ENCODE data around the gene CRYBB1.

CRYBB1 gene

DNA sequence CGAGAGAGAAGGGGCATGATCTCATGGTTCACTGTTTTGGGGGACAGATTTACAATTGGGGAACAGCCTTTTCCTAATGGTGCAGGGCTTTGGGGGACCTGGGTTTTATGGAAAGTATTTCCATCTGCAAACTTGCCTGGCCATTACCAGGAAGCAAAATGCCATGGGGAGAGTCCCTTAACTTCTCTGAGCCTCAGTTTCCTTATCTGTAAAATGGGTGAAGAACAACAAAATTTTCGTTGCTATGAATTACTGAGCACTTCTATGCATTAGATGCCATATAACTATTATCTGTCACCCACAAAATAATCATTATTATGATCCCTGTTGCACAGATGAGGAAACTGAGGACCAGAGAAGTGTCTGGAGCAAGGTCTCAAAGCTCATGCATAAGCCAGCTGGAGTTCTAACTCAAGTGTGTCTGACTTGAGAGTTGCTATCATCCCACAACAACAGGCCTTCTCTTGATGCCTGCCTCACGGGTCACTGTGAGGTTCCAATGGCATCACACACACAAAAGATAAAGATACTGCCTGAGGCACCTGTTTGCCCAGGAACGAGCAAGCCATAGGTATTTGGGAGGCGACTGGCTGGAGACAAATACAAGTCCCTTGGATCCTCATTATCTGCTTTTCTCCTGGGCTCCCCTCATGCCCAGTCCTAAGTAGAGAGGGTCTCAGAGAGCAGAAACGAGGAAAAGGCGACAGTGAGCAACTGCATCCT lies 43.7 kb downstream of the CRYBB1 start (continued):
- TF ChIP-seq TSHZ2 (CRISPR knock-in tag; IDR thresholded peaks at IDR 0.05) (no peak), ZFP3 (CRISPR knock-in tag; IDR thresholded peaks at IDR 0.05) (no peak), TCF4 (CRISPR knock-in tag; IDR thresholded peaks at IDR 0.05; ENCODE audit: borderline replicate concordance) (no peak)

DNA sequence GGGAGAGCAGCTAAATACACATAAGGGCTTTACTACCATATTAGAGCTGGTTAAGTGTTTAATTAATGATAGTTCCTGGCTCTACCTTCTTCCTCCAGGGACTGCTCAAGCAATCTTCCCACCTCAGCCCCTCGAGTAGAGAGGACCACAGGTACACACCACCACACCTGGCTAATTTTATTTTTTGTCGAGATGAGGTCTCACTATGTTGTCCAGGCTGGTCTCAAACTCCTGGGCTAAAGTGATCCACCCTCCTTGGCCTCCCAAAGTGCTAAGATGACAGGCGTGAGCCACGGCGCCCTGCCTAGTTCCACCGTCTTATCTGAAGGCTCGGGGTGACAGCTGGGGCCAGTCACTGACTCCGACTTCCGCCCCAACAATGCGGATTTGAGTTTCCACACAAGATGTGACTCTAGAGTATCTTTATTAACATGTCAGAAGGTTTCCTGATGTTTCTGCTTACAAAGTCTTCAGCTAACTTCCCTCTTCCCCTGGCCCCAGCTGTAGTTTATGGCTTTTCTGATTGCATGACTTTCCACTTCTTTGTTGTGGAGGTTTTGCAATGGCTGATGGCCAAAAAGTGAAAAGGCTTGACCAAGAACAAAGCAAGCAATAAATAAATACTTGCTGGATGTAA lies 44.7 kb downstream of the CRYBB1 start:
- TF ChIP-seq ZC3H10 (CRISPR knock-in tag; IDR thresholded peaks at IDR 0.05), result no peak
- no peak for TF ChIP-seq PPARA (CRISPR knock-in tag; IDR thresholded peaks at IDR 0.05; ENCODE audit: borderline replicate concordance)
- TF ChIP-seq GLIS3 (CRISPR knock-in tag; IDR thresholded peaks at IDR 0.05), result no peak
- ATAC-seq, result no peak

GRCh38 chr22:26570864-26571525 lies 46.8 kb downstream of the CRYBB1 start:
- ATAC-seq, result no peak
- no peak for TF ChIP-seq CSDC2 (CRISPR knock-in tag; IDR thresholded peaks at IDR 0.05)
- no peak for TF ChIP-seq TOX (CRISPR knock-in tag; IDR thresholded peaks at IDR 0.05; ENCODE audit: borderline replicate concordance)
- no peak for TF ChIP-seq PPARA (CRISPR knock-in tag; IDR thresholded peaks at IDR 0.05; ENCODE audit: borderline replicate concordance)
- TF ChIP-seq TSHZ2 (CRISPR knock-in tag; IDR thresholded peaks at IDR 0.05), result no peak
- TF ChIP-seq ZC3H10 (CRISPR knock-in tag; IDR thresholded peaks at IDR 0.05), result no peak
- no peak for TF ChIP-seq POU6F1 (CRISPR knock-in tag; IDR thresholded peaks at IDR 0.05; ENCODE audit: borderline replicate concordance, low read depth)
- TF ChIP-seq ZFP3 (CRISPR knock-in tag; IDR thresholded peaks at IDR 0.05), result no peak
- TF ChIP-seq TCF4 (CRISPR knock-in tag; IDR thresholded peaks at IDR 0.05; ENCODE audit: borderline replicate concordance), result no peak
- no peak for TF ChIP-seq RARB (CRISPR knock-in tag; IDR thresholded peaks at IDR 0.05)
- TF ChIP-seq ZNF565 (CRISPR knock-in tag; conservative IDR thresholded peaks at IDR 0.05; ENCODE audit: low read depth), result no peak
- no peak for TF ChIP-seq ZNF70 (CRISPR knock-in tag; IDR thresholded peaks at IDR 0.05)
- TF ChIP-seq CREB5 (CRISPR knock-in tag; IDR thresholded peaks at IDR 0.05; ENCODE audit: low read depth), result no peak
- TF ChIP-seq ARNTL (CRISPR knock-in tag; IDR thresholded peaks at IDR 0.05; ENCODE audit: borderline replicate concordance, low read depth), result no peak
- no peak for TF ChIP-seq ZNF8 (CRISPR knock-in tag; IDR thresholded peaks at IDR 0.05)
- no peak for TF ChIP-seq ESRRG (CRISPR knock-in tag; IDR thresholded peaks at IDR 0.05)

DNA sequence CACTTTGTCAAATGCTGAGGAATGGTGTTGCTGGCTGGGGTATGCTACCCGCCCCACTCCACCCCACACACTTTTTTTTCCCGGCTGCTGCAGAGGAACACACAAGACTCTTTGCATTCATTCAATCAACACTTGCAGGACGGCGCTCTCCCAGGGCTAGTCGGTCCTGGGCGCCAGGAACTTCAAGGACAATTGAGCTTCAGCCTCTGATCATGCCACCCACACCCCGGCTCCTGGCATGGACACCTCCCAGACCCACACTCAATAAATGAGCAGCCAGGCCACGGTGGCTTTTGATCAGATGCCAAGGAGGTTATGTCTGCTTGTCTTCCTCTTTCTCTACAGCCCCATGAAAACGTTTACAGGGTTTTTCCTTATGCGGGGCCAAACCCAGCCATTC lies 47.7 kb downstream of the CRYBB1 start:
- ATAC-seq, result no peak
- TF ChIP-seq ZNF8 (CRISPR knock-in tag; IDR thresholded peaks at IDR 0.05), result no peak
- TF ChIP-seq BACH2 (CRISPR knock-in tag; IDR thresholded peaks at IDR 0.05; ENCODE audit: borderline replicate concordance), result no peak
- TF ChIP-seq ISL1 (CRISPR knock-in tag; IDR thresholded peaks at IDR 0.05), result no peak
- TF ChIP-seq CSDC2 (CRISPR knock-in tag; IDR thresholded peaks at IDR 0.05), result no peak
- no peak for TF ChIP-seq TOX (CRISPR knock-in tag; IDR thresholded peaks at IDR 0.05; ENCODE audit: borderline replicate concordance)
- no peak for TF ChIP-seq ZNF70 (CRISPR knock-in tag; IDR thresholded peaks at IDR 0.05)
- TF ChIP-seq CREB5 (CRISPR knock-in tag; IDR thresholded peaks at IDR 0.05; ENCODE audit: low read depth), result no peak
- no peak for TF ChIP-seq OSR1 (CRISPR knock-in tag; IDR thresholded peaks at IDR 0.05)
- TF ChIP-seq, protein P1, sequence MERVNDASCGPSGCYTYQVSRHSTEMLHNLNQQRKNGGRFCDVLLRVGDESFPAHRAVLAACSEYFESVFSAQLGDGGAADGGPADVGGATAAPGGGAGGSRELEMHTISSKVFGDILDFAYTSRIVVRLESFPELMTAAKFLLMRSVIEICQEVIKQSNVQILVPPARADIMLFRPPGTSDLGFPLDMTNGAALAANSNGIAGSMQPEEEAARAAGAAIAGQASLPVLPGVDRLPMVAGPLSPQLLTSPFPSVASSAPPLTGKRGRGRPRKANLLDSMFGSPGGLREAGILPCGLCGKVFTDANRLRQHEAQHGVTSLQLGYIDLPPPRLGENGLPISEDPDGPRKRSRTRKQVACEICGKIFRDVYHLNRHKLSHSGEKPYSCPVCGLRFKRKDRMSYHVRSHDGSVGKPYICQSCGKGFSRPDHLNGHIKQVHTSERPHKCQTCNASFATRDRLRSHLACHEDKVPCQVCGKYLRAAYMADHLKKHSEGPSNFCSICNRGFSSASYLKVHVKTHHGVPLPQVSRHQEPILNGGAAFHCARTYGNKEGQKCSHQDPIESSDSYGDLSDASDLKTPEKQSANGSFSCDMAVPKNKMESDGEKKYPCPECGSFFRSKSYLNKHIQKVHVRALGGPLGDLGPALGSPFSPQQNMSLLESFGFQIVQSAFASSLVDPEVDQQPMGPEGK (CRISPR knock-in tag; IDR thresholded peaks at IDR 0.05; ENCODE audit: borderline replicate concordance), result no peak
